Urinary bladder (tissue), 4 donors: Measurements from ENCODE around the gene HOXA4. TPM values are rescaled to one million over a fixed set of nuclear protein-coding genes. Genes with fewer than 3 reads are reported as not detected.

ENCODE experiments used
- DNase-seq: peaks from one replicate; pipeline ENCODE4 v3.0.0-alpha.2; 2015; ENCODE audit errors: extremely low spot score
- H3K27ac ChIP-seq: one replicate; pipeline ENCODE4 v1.5.1; 2013; ENCODE audit warnings: low read depth, mild to moderate bottlenecking, moderate library complexity
- H3K36me3 ChIP-seq: one replicate; pipeline ENCODE4 v1.6.1; 2013; ENCODE audit warnings: mild to moderate bottlenecking, moderate library complexity; ENCODE audit not compliant: insufficient read depth
- H3K4me1 ChIP-seq: one replicate; pipeline ENCODE4 v1.6.1; 2013; ENCODE audit warnings: mild to moderate bottlenecking, moderate library complexity; ENCODE audit not compliant: insufficient read depth
- H3K4me3 ChIP-seq: one replicate; pipeline ENCODE4 v1.5.1; 2013; ENCODE audit warnings: low read depth, low read length
- WGBS: extraction: QIAGEN DNeasy Blood & Tissue Kit; methylation state at CpG from one replicate; pipeline ENCODE4 v1.1.7; 2013; 5-methylcytosine and 5-hydroxymethylcytosine counted together
- polyA plus RNA-seq: library from polyadenylated mRNA; stranded (reverse); fragments of 200-250 nt; gene quantifications from one replicate; pipeline ENCODE4 v1.2.3, GENCODE V29; 2013
- total RNA-seq: library from RNA; depleted of rRNA; stranded (reverse); fragments of >200 nt; gene quantifications from one replicate; pipeline ENCODE4 v1.2.3, GENCODE V29; 2014
- donor health status: healthy with polysubstance abuse.
- donor health status: healthy.

HOXA4 gene
- total and polyA plus RNA-seq, 2 donors, result 1.0 to 6.0 TPM

GRCh38 chr7:27129729-27130539 lies 623 bp downstream of the HOXA4 start:
- Histone ChIP-seq H3K4me3 (peak overlapping the region; percentile 89), H3K36me3 (no peaks in the 10 kb centered on the region), H3K4me1 (peaks cover 3% of the 10 kb centered on the region), H3K27ac (peak overlapping the region; percentile 60)
- no peak for DNase-seq
- 10% methylated on average over 72 of the region's 72 CpGs for WGBS

GRCh38 chr7:27128776-27129728 lies 1.5 kb downstream of the HOXA4 start:
- DNase-seq, result no peak
- Histone ChIP-seq H3K4me1 (peaks cover 3% of the 10 kb centered on the region), H3K36me3 (no peaks in the 10 kb centered on the region), H3K4me3 (peak overlapping the region; percentile 89), H3K27ac (no peak overlapping the region)
- 77% methylated on average over 28 of the region's 28 CpGs for WGBS

- no peak overlapping the region for H3K27ac ChIP-seq
Measured at GRCh38 chr7:27128034-27128433, 2.5 kb downstream of the HOXA4 start.

GRCh38 chr7:27126596-27127327 lies 3.8 kb downstream of the HOXA4 start:
- Histone ChIP-seq H3K4me3 (no peak overlapping the region), H3K27ac (no peak overlapping the region), H3K4me1 (peaks cover 3% of the 10 kb centered on the region), H3K36me3 (no peaks in the 10 kb centered on the region)
- no peak for DNase-seq
- 65% methylated on average over 3 of the region's 3 CpGs for whole genome bisulfite sequencing

More at GRCh38 chr7:27128034-27128433, 2.5 kb downstream of the HOXA4 start:
- H3K4me1 ChIP-seq, result peaks cover 3% of the 10 kb centered on the region
- H3K36me3 ChIP-seq, result no peaks in the 10 kb centered on the region
- 32% methylated on average over 2 of the region's 2 CpGs for WGBS
- no peak overlapping the region for H3K4me3 ChIP-seq
- no peak for DNase-seq

GRCh38 chr7:27125986-27126394 lies 4.6 kb downstream of the HOXA4 start:
- H3K4me3 ChIP-seq, result no peak overlapping the region
- WGBS, result 67% methylated on average over 5 of the region's 5 CpGs
- H3K27ac ChIP-seq, result no peak overlapping the region
- H3K4me1 ChIP-seq, result peaks cover 3% of the 10 kb centered on the region
- no peaks in the 10 kb centered on the region for H3K36me3 ChIP-seq
- DNase-seq, result no peak

- Histone ChIP-seq H3K4me3 (no peak overlapping the region), H3K27ac (no peak overlapping the region), H3K4me1 (peaks cover 3% of the 10 kb centered on the region), H3K36me3 (no peaks in the 10 kb centered on the region)
- DNase-seq, result no peak
- 89% methylated on average over 8 of the region's 8 CpGs for WGBS
Measured at GRCh38 chr7:27124902-27125689, 5.5 kb downstream of the HOXA4 start.

- H3K4me1 ChIP-seq, result no peaks in the 10 kb centered on the region
- DNase-seq, result no peak
- no peak overlapping the region for H3K4me3 ChIP-seq
- no peaks in the 10 kb centered on the region for H3K36me3 ChIP-seq
- H3K27ac ChIP-seq, result no peak overlapping the region
- WGBS, result 67% methylated on average over 43 of the region's 43 CpGs
Measured at GRCh38 chr7:27124096-27124901, 6.3 kb downstream of the HOXA4 start.

- no peaks in the 10 kb centered on the region for H3K36me3 ChIP-seq
- no peak for DNase-seq
- no peaks in the 10 kb centered on the region for H3K4me1 ChIP-seq
- H3K27ac ChIP-seq, result no peak overlapping the region
- WGBS, result 88% methylated on average over 26 of the region's 26 CpGs
- H3K4me3 ChIP-seq, result no peak overlapping the region
Measured at GRCh38 chr7:27123477-27124053, 7.0 kb downstream of the HOXA4 start.

GRCh38 chr7:27123007-27123476 lies 7.5 kb downstream of the HOXA4 start:
- DNase-seq, result no peak
- Histone ChIP-seq H3K4me3 (no peak overlapping the region), H3K27ac (no peak overlapping the region), H3K36me3 (no peaks in the 10 kb centered on the region), H3K4me1 (no peaks in the 10 kb centered on the region)
- 80% methylated on average over 14 of the region's 14 CpGs for WGBS

- Histone ChIP-seq H3K4me3 (no peak overlapping the region), H3K36me3 (no peaks in the 10 kb centered on the region), H3K27ac (no peak overlapping the region), H3K4me1 (no peaks in the 10 kb centered on the region)
- WGBS, result 83% methylated on average over 42 of the region's 42 CpGs
- no peak for DNase-seq
Measured at GRCh38 chr7:27122077-27122910, 8.3 kb downstream of the HOXA4 start.

GRCh38 chr7:27121684-27122076 lies 8.9 kb downstream of the HOXA4 start:
- H3K36me3 ChIP-seq, result no peaks in the 10 kb centered on the region
- no peak for DNase-seq
- no peak overlapping the region for H3K27ac ChIP-seq
- WGBS, result 91% methylated on average over 7 of the region's 7 CpGs
- no peaks in the 10 kb centered on the region for H3K4me1 ChIP-seq
- H3K4me3 ChIP-seq, result no peak overlapping the region
